Right atrium auricular region (tissue), 2 donors: ENCODE data around the gene LRMDA. TPM values are rescaled to one million over a fixed set of nuclear protein-coding genes. Genes with fewer than 3 reads are reported as not detected.

ENCODE experiments used
- DNase-seq: peaks from one replicate; pipeline ENCODE4 v3.0.0-alpha.2; 2019; ENCODE audit warnings: low spot score
- H3K27ac ChIP-seq, 2 donors: fragments of 200-600 bp; sonication (generic); 1 replicate in 1 of 2; 2 replicates in 1 of 2; pipeline ENCODE4 v1.5.1; 2016 to 2019
- H3K27me3 ChIP-seq, 2 donors: fragments of 200-600 bp; sonication (generic); one replicate each; pipeline versions ENCODE4 v1.5.1 to v1.6.0; 2017 to 2019
- H3K36me3 ChIP-seq: fragments of 200-600 bp; sonication (generic); one replicate; pipeline ENCODE4 v1.5.1; 2016
- H3K4me1 ChIP-seq, 2 donors: fragments of 200-600 bp; sonication (generic); one replicate each; pipeline versions ENCODE4 v1.5.1 to v1.6.0; 2017 to 2019
- H3K4me3 ChIP-seq, 2 donors: fragments of 200-600 bp; sonication (generic); 1 replicate in 1 of 2; 2 replicates in 1 of 2; pipeline ENCODE4 v1.5.1; 2017 to 2019; ENCODE audit warnings: mild to moderate bottlenecking in 1 of 2, moderate library complexity in 1 of 2
- H3K9me3 ChIP-seq, 2 donors: fragments of 200-600 bp; sonication (generic); one replicate each; pipeline ENCODE4 v1.5.1; 2019
- CTCF ChIP-seq, 2 donors: fragments of 200-600 bp; sonication (generic); IDR thresholded peaks; one replicate each; pipeline ENCODE4 v1.5.1; 2019; ENCODE audit warnings: antibody characterized with exemption in 2 of 2
- total RNA-seq, 2 donors: library from RNA; depleted of rRNA; stranded (reverse); fragments of >200 nt; gene quantifications; one replicate each; pipeline ENCODE4 v1.1.0, GENCODE V29; 2016

Gene LRMDA
- total RNA-seq, 2 donors from 2014 or later: 6.1 to 19.1 TPM

- no peaks in the 10 kb centered on the region for H3K4me1 ChIP-seq
- no peak for DNase-seq
- TF ChIP-seq CTCF (IDR thresholded peaks at IDR 0.05): no peak
- H3K27ac ChIP-seq: no peak overlapping the region
- no peak overlapping the region for H3K4me3 ChIP-seq
- H3K27me3 ChIP-seq: no peaks in the 10 kb centered on the region
- no peaks in the 10 kb centered on the region for H3K36me3 ChIP-seq
- peaks cover 0 to 3% of the 10 kb centered on the region in 2 donors for H3K9me3 ChIP-seq
Measured at GRCh38 chr10:76265441-76266113, 834.2 kb downstream of the LRMDA start.

GRCh38 chr10:76268530-76268929 lies 837.1 kb downstream of the LRMDA start:
- H3K4me3 ChIP-seq: no peak overlapping the region
- H3K27me3 ChIP-seq: no peaks in the 10 kb centered on the region
- peaks cover 0 to under 1% of the 10 kb centered on the region in 2 donors for H3K9me3 ChIP-seq
- no peaks in the 10 kb centered on the region for H3K4me1 ChIP-seq
- H3K36me3 ChIP-seq: no peaks in the 10 kb centered on the region
- no peak overlapping the region for H3K27ac ChIP-seq
- no peak for DNase-seq
- TF ChIP-seq CTCF (IDR thresholded peaks at IDR 0.05): no peak

GRCh38 chr10:76268954-76269353 lies 837.5 kb downstream of the LRMDA start:
- no peaks in the 10 kb centered on the region for H3K4me1 ChIP-seq
- no peak for TF ChIP-seq CTCF (IDR thresholded peaks at IDR 0.05)
- H3K4me3 ChIP-seq: no peak overlapping the region
- no peaks in the 10 kb centered on the region for H3K36me3 ChIP-seq
- no peak overlapping the region for H3K27ac ChIP-seq
- DNase-seq: no peak
- H3K9me3 ChIP-seq: peaks cover 0 to 5% of the 10 kb centered on the region in 2 donors
- H3K27me3 ChIP-seq: no peaks in the 10 kb centered on the region

GRCh38 chr10:76270464-76270863 lies 839.0 kb downstream of the LRMDA start:
- no peak for DNase-seq
- H3K9me3 ChIP-seq: peaks cover 0 to 18% of the 10 kb centered on the region in 2 donors
- no peak for TF ChIP-seq CTCF (IDR thresholded peaks at IDR 0.05)
- H3K4me3 ChIP-seq: no peak overlapping the region
- H3K27ac ChIP-seq: no peak overlapping the region
- no peaks in the 10 kb centered on the region for H3K4me1 ChIP-seq
- no peaks in the 10 kb centered on the region for H3K36me3 ChIP-seq
- no peaks in the 10 kb centered on the region for H3K27me3 ChIP-seq

- H3K4me1 ChIP-seq: no peaks in the 10 kb centered on the region
- no peak for TF ChIP-seq CTCF (IDR thresholded peaks at IDR 0.05)
Measured at GRCh38 chr10:76274933-76275332, 843.5 kb downstream of the LRMDA start.

More at GRCh38 chr10:76274933-76275332, 843.5 kb downstream of the LRMDA start:
- no peak overlapping the region for H3K27ac ChIP-seq
- no peak overlapping the region for H3K4me3 ChIP-seq
- H3K9me3 ChIP-seq: peaks cover 0 to 28% of the 10 kb centered on the region in 2 donors
- no peaks in the 10 kb centered on the region for H3K36me3 ChIP-seq
- H3K27me3 ChIP-seq: no peaks in the 10 kb centered on the region
- DNase-seq: no peak
